ENCODE results near the gene DEFB113.
"Not testable (repeated sequence)": the region's sequence is repeated elsewhere in the genome, so short reads cannot be mapped to it uniquely, and the experiment has no call there.

Gene DEFB113

DNA sequence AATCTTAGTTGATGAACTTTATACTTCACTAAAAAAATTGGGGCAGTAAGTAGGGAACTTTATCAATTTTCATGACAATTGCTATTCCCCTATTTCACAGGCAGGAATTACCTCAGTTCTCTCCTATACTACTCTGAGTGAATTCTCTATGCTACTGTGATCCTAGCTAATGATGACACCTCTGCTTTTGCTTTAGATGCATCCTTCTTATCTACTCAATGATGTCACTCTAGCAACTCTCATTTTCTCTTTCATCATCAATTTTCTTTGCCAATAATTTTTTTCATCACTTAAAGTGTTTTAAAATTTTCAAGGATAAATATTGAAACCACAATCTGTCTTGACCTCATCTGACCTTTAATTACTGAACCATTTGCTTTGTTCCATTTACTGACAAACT, 13.6 kb downstream of the DEFB113 start:
- no peak overlapping the region for H3K27ac Mint-ChIP-seq

DNA sequence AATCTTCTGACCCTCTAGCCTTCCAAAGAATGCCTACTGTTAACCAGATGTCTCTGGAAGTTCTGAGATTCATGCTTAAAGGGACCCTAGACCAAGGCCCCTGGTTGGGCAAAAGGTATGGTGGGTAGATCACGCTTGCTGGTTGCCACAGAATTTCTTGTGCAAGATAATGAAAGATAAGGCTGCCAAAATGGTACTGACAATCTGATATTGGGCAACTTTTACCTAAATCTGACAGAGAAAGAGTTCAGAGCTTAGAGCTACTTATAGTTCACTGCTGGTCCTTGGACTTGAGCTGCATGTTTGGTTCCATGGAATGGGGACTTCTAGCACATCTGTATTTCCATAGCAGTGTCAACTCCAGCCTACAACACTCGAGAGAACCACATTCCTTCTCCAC, 17.5 kb downstream of the DEFB113 start:
- Mint-ChIP-seq H3K36me3 (ENCODE audit: low read depth) (no peaks in the 10 kb centered on the region), H3K9me3 (no peaks in the 10 kb centered on the region), H3K27me3 (no peaks in the 10 kb centered on the region), H3K4me1 (no peaks in the 10 kb centered on the region), H3K27ac (no peak overlapping the region), H3K4me3 (no peak overlapping the region)
- DNase-seq (no peak), ATAC-seq (no peak)

More for the DNA sequence above, 13.6 kb downstream of the DEFB113 start:
- Mint-ChIP-seq H3K4me1 (no peaks in the 10 kb centered on the region), H3K4me3 (no peak overlapping the region), H3K9me3 (no peaks in the 10 kb centered on the region), H3K36me3 (ENCODE audit: low read depth) (no peaks in the 10 kb centered on the region), H3K27me3 (no peaks in the 10 kb centered on the region)
- ATAC-seq = no peak
- no peak for DNase-seq

DNA sequence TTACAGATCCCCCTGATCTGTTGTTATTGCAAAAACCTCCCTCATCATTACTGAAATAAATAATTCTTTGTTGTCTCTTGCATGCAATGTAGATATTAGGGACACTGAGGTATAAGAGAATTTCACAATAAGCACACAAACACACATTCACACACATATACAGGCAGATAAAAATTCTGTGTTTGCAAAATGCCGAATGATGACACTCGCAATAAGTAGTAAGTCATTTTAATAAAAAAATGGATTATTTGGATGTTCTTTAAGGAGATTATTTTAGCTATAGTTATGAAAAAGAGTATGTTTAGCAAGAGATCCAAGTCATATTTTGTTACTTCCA, 19.0 kb downstream of the DEFB113 start:
- no peak overlapping the region for H3K27ac Mint-ChIP-seq
- H3K9me3 Mint-ChIP-seq = no peaks in the 10 kb centered on the region
- no peaks in the 10 kb centered on the region for H3K27me3 Mint-ChIP-seq
- no peaks in the 10 kb centered on the region for H3K36me3 Mint-ChIP-seq (ENCODE audit: low read depth)
- no peaks in the 10 kb centered on the region for H3K4me1 Mint-ChIP-seq
- H3K4me3 Mint-ChIP-seq = no peak overlapping the region
- DNase-seq (no peak), ATAC-seq (no peak)

DNA sequence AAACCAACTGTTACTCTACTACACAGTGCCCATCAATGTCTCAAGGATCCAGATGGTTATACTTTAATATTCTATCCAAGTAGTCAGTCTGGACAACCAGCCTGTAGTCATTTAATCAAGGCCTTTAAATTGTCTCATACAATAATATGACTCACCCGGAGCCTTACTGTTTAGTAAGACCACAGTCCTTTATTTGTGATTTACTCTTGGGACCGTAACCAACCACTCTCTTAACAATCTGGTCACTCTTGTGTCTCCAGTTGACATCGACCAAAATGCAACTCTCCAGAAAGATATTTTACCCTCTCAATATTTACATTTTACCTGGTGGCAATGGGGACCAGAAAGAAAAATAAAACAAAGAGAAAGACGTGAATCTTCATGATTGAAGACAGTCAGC, 20.4 kb downstream of the DEFB113 start:
- H3K4me1 Mint-ChIP-seq = no peaks in the 10 kb centered on the region
- no peak overlapping the region for H3K27ac Mint-ChIP-seq
- ATAC-seq = no peak

DNA sequence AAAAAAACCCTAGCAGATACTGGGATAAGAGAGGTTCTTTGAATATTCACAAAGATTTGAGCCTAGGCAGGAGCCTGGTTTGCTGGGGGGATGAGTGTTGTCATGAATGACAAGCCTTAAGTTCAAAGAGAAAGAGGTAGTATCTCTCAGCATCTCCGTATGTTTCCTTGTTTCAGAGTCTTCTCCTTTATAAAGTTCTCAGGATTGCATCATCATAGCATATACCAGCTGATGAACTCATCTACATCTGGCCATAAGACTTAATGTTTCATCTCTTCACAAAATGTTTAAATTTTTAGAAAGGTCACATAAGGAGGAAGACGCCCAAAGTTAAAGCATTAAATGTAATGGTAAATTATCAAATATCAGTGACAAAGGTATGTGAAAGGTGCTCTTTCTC, 22.6 kb downstream of the DEFB113 start:
- no peak overlapping the region for H3K27ac Mint-ChIP-seq
- H3K27me3 Mint-ChIP-seq = no peaks in the 10 kb centered on the region
- no peaks in the 10 kb centered on the region for H3K36me3 Mint-ChIP-seq (ENCODE audit: low read depth)
- H3K9me3 Mint-ChIP-seq = peaks cover 4% of the 10 kb centered on the region
- no peak for DNase-seq
- H3K4me3 Mint-ChIP-seq = no peak overlapping the region
- H3K4me1 Mint-ChIP-seq = no peaks in the 10 kb centered on the region
- no peak for ATAC-seq

More for the DNA sequence above, 20.4 kb downstream of the DEFB113 start:
- no peak overlapping the region for H3K4me3 Mint-ChIP-seq
- no peak for DNase-seq
- peaks cover 2% of the 10 kb centered on the region for H3K9me3 Mint-ChIP-seq
- H3K36me3 Mint-ChIP-seq (ENCODE audit: low read depth) = no peaks in the 10 kb centered on the region
- H3K27me3 Mint-ChIP-seq = no peaks in the 10 kb centered on the region

DNA sequence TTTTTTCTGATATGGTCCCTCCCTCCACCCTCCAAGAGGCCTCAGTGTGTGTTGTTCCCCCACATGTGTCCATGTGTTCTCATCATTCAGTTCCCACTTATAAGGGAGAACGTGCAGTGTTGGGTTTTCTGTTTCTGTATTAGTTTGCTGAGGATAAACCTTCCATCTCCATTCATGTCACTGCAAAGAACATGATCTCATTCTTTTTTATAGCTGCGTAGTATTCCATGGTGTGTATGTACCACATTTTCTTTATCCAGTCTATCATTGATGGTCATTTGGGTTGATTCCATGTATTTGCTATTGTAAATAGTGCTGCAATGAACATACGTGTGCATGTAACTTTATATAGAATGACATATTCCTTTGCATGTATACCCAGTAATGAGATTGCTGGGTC, 25.4 kb downstream of the DEFB113 start:
- not testable (repeated sequence) for ATAC-seq; H3K36me3 Mint-ChIP-seq (ENCODE audit: low read depth); H3K9me3 Mint-ChIP-seq; H3K4me1 Mint-ChIP-seq; H3K4me3 Mint-ChIP-seq; DNase-seq; H3K27ac Mint-ChIP-seq; H3K27me3 Mint-ChIP-seq

DNA sequence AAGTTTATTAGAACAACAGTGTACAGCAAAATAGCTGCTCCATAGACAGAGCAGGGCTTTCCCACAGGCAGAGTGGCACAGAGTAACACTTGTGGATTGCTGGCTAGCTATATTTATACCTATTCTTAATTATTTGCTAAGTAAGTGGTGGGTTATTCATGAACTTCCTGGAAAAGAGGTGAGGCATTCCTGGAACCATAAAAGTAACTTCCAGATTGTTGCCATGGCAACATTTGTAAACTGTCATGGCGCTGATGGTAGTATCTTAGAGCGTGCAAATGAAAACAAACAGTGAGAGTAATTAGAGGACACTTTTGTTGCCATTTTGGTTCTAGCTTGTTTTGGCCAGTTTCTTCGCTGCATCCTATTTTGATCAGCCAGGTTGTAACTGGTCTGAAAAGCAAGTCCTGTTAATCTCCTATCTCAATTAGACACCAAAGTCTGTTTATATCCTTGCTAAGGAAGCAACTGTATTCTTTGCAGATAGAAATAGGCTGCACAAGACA, 29.4 kb downstream of the DEFB113 start:
- Mint-ChIP-seq H3K27me3 (no peaks in the 10 kb centered on the region), H3K4me3 (no peak overlapping the region), H3K4me1 (no peaks in the 10 kb centered on the region), H3K36me3 (ENCODE audit: low read depth) (no peaks in the 10 kb centered on the region), H3K27ac (no peak overlapping the region), H3K9me3 (peaks cover 10% of the 10 kb centered on the region)
- DNase-seq (no peak), ATAC-seq (no peak)

DNA sequence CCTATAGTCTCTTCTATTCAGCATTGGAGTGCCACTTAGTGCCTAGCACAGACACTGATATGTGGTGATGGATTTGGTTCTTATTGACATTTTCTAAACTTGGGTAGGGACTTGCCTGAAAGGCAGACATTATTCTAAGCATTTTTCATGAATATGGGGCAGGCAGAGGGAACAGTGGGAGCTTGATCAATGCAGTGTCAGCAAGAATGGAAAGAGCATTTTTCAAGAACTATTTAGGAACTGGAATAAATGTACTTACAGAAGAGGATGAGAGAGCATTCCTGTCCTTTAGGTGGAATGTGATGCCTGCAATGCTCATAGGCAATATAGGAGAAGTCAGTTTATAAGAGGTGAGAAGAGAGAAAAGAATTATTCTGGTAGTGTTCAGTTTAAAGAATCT, 31.6 kb downstream of the DEFB113 start:
- no peak for ATAC-seq
- Mint-ChIP-seq H3K9me3 (peaks cover 6% of the 10 kb centered on the region), H3K4me3 (no peak overlapping the region), H3K36me3 (ENCODE audit: low read depth) (no peaks in the 10 kb centered on the region), H3K27ac (no peak overlapping the region), H3K27me3 (no peaks in the 10 kb centered on the region), H3K4me1 (no peaks in the 10 kb centered on the region)
- DNase-seq = no peak

DNA sequence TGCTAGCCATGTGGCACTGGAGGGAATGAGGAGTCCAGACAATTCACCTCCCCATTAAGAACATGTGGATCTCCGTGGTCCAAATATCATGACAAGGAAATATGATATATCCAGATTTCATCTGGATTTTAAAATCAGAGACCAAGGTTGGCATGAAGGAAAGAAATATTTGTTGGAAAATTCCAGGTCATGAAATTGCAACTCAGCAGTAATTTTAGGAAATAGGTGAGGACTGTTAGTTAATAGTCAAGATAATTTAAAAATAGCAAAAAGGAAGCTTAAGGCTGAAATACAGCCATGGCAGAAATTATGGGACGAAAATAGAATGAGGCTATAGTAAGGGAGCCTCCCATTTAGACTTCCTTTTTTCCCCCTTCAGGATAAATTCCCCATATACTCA, 32.4 kb downstream of the DEFB113 start:
- Mint-ChIP-seq H3K4me1 (no peaks in the 10 kb centered on the region), H3K27ac (no peak overlapping the region), H3K36me3 (ENCODE audit: low read depth) (no peaks in the 10 kb centered on the region), H3K9me3 (peaks cover 6% of the 10 kb centered on the region), H3K4me3 (no peak overlapping the region), H3K27me3 (no peaks in the 10 kb centered on the region)
- ATAC-seq = no peak
- DNase-seq = no peak

DNA sequence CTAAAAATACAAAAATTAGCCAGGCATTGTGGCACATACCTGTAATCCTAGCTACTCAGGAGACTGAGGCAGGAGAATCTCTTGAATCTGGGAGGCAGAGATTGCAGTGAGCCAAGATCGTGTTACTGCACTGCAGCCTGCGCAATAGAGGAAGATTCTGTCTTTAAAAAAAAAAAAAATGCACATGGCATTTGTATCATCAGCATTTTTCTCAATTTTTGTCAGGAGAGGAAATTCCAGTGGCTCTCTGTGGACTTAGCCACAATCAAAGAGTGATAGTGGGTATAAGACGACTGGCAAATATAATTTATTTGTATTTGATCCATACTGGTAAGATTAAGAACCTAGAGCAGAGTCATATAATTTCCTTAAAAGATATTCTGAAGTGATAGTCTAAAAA, 34.0 kb downstream of the DEFB113 start:
- Mint-ChIP-seq H3K9me3 (peaks cover 6% of the 10 kb centered on the region), H3K4me3 (no peak overlapping the region), H3K36me3 (ENCODE audit: low read depth) (no peaks in the 10 kb centered on the region), H3K27me3 (no peaks in the 10 kb centered on the region), H3K27ac (no peak overlapping the region), H3K4me1 (no peaks in the 10 kb centered on the region)
- DNase-seq (no peak), ATAC-seq (no peak)

DNA sequence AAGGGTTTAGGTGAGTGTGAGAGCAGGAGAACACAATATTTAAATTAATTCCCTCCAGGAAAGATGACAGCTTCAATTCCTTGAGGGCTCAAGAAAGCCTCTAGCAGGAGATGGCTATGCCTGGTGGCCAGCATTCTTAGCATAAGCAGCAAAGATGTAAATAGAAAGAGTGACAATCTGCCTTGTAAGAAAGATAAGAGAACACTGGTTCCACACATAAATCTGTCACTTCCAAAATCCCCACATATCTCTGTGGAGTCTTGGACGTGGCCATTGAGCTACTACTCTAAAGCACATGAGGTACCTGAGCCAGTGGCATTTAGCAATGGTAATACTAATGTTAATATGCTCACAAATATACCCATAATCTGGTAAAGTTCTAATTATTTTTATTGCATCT, 34.7 kb downstream of the DEFB113 start:
- H3K4me3 Mint-ChIP-seq = no peak overlapping the region
- no peaks in the 10 kb centered on the region for H3K36me3 Mint-ChIP-seq (ENCODE audit: low read depth)
- no peaks in the 10 kb centered on the region for H3K27me3 Mint-ChIP-seq
- H3K4me1 Mint-ChIP-seq = no peaks in the 10 kb centered on the region
- H3K27ac Mint-ChIP-seq = no peak overlapping the region
- no peak for ATAC-seq
- no peak for DNase-seq
- peaks cover 6% of the 10 kb centered on the region for H3K9me3 Mint-ChIP-seq

DNA sequence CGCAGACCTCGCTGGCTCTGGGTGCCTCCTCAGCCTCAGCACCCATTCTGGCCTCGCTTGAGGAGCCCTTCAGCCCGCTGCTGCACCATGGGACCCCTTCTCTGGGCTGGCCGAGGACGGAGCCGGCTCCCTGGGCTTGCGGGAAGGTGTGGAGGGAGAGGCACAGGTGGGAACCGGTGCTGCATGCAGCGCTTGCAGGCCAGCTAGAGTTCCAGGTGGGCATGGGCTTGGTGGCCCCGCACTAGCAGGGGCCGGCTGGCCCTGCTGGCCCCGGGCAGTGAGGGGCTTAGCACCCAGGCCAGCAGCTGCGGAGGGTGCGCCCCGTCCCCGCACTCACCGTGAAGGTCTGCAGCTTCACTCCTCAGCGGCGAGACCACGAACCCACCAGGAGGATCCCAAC, 35.9 kb downstream of the DEFB113 start:
- no peak for DNase-seq
- Mint-ChIP-seq H3K4me1 (no peaks in the 10 kb centered on the region), H3K4me3 (no peak overlapping the region), H3K27me3 (no peaks in the 10 kb centered on the region), H3K27ac (no peak overlapping the region), H3K9me3 (peaks cover 6% of the 10 kb centered on the region), H3K36me3 (ENCODE audit: low read depth) (no peaks in the 10 kb centered on the region)
- no peak for ATAC-seq

DNA sequence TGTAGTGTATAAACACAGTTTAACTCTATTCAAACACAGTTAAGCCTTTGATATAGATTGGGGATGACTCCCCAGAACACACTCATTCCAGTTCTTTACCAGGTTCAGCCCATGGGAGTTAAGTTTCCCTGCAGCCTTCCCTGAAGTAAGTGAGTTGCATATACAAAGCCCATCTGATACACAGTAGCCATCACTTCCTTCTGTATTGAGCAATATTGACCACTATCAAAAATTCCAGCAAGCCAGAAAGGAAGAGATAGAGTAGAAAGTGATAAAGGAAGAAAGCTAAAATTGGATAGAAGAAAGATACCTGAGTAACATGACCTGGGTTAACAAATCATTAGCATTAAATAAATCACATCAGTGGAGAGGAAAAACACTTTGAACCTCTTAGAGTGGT, 40.1 kb downstream of the DEFB113 start:
- Mint-ChIP-seq H3K9me3 (peaks cover 8% of the 10 kb centered on the region), H3K4me1 (no peaks in the 10 kb centered on the region), H3K27me3 (no peaks in the 10 kb centered on the region), H3K4me3 (no peak overlapping the region), H3K27ac (no peak overlapping the region), H3K36me3 (ENCODE audit: low read depth) (no peaks in the 10 kb centered on the region)
- DNase-seq (no peak), ATAC-seq (no peak)

DNA sequence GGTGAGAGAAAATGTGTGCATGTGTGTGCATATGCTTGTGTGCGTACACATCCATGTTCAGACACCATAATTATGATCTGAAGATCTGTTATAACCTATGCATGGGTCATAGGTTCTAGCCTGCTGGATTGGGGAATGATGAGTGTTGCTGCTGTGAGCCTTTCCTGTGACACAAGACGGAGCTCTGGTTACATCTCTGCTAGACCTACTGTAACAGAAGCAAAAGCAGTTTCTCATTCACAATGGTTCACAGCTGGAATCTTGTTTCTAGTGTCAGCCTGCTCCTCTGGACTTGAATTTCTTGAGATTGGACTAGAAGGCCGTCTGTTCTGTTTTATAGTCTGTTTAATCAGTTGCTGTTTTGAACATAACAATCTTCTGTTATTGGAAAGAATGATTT, 45.6 kb downstream of the DEFB113 start:
- H3K27ac Mint-ChIP-seq = no peak overlapping the region
- H3K27me3 Mint-ChIP-seq = no peaks in the 10 kb centered on the region
- no peaks in the 10 kb centered on the region for H3K36me3 Mint-ChIP-seq (ENCODE audit: low read depth)
- peaks cover 8% of the 10 kb centered on the region for H3K9me3 Mint-ChIP-seq
- ATAC-seq (no peak), DNase-seq (no peak)
- H3K4me1 Mint-ChIP-seq = no peaks in the 10 kb centered on the region
- no peak overlapping the region for H3K4me3 Mint-ChIP-seq

DNA sequence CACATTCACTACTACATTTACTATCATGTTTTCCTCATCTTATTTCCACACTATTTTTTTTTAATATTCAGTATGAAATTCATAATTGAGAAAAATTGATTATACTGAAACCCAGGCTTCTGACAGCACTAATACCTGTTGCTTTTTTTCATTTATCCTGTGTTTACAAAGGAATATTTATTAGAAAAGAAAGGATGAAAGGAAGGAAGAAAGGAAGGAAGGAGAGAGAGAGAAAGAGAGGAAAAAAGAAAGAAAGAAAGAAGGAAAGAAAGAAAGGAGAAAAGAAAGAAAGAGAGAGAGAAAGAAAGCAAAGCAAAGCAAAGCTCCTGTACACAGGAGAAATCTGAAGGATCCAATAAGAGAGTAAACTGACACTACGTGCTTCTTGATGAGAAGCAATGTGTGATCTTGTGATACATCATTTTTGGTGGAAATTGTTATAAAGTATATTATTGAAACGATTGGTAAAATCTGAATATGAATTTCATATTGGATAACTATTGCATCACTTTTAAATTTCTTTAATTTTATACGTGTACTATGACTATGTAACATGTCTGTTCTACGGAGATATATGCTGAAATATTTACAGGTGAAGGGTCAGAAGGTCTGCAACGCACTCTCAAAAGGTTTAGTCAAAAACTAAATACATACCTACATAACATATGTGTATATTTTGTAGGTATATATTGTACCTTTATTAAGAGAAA, 49.3 kb downstream of the DEFB113 start:
- Mint-ChIP-seq H3K4me3 (no peak overlapping the region), H3K27ac (no peak overlapping the region)
- no peak for ATAC-seq

DNA sequence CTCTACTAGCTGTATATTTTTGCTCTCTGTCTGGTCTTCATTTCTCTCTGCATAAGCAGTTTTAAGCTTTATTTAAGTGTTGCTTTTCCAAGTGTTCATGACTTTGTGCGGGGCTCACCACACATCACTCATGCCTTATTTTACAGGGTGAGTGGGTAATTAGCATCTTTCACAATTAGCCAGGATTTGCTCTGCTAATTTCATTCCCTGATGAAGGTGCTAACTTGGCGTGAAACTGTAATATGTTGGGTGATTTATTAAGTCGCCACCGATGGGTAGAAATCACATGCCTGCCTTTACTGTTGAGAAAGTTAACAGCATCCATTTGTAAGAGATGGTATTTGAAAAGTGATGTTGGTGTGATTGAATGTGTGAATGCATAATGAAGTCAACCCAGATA, 50.2 kb downstream of the DEFB113 start:
- no peaks in the 10 kb centered on the region for H3K9me3 Mint-ChIP-seq
- no peak overlapping the region for H3K4me3 Mint-ChIP-seq
- no peaks in the 10 kb centered on the region for H3K4me1 Mint-ChIP-seq
- no peaks in the 10 kb centered on the region for H3K27me3 Mint-ChIP-seq
- H3K27ac Mint-ChIP-seq = no peak overlapping the region
- DNase-seq = no peak
- no peaks in the 10 kb centered on the region for H3K36me3 Mint-ChIP-seq (ENCODE audit: low read depth)
- ATAC-seq = no peak

More for the DNA sequence above, 49.3 kb downstream of the DEFB113 start:
- Mint-ChIP-seq H3K27me3 (no peaks in the 10 kb centered on the region), H3K36me3 (ENCODE audit: low read depth) (no peaks in the 10 kb centered on the region), H3K4me1 (no peaks in the 10 kb centered on the region), H3K9me3 (no peaks in the 10 kb centered on the region)
- no peak for DNase-seq

All from activated naive CD8-positive, alpha-beta T cell treated with anti-CD3 and anti-CD28 coated beads, Interleukin-2, amount 50 U/mL, for 24 hours (primary cell).